ENCODE data around the gene LEFTY2. TPM values are rescaled to one million over a fixed set of nuclear protein-coding genes. Genes with fewer than 3 reads are reported as not detected.
"Not testable (repeated sequence)": the region's sequence is repeated elsewhere in the genome, so short reads cannot be mapped to it uniquely, and the experiment has no call there.

Gene LEFTY2
- total and polyA plus RNA-seq, 4 donors = 0.09 to 0.24 TPM; not detected in 2

- Histone ChIP-seq H3K4me1 (ENCODE audit: control insufficient read depth in 4 of 4, insufficient read depth in 4 of 4, low read length in 3 of 4) (peaks cover 24 to 47% (median 36%) of the 10 kb centered on the region in 4 donors), H3K9me3 (ENCODE audit: control insufficient read depth in 4 of 4, low read length in 3 of 4) (no peaks in the 10 kb centered on the region), H3K27me3 (ENCODE audit: control insufficient read depth in 4 of 4, insufficient read depth in 4 of 4, low read length in 3 of 4) (no peaks in the 10 kb centered on the region), H3K9ac (ENCODE audit: low read depth in 1 of 2, low read length in 2 of 2) (no peak within 1 kb of the TSS), H3K27ac (ENCODE audit: low read depth in 1 of 2, low read length in 2 of 2) (peak within 1 kb of the TSS; percentile 55 to 64), H3K4me3 (ENCODE audit: low read depth in 1 of 3, low read length in 3 of 3) (no peak within 1 kb of the TSS), H3K36me3 (ENCODE audit: control insufficient read depth in 4 of 4, insufficient read depth in 3 of 4, low read depth in 1 of 4, low read length in 3 of 4) (no peaks in the 10 kb centered on the region)
- no peak for DNase-seq (ENCODE audit: low spot score)
- WGBS = 80% methylated on average over 11 of the region's 11 CpGs
- no peak for TF ChIP-seq RAD21 (IDR thresholded peaks at IDR 0.05)
- TF ChIP-seq FOXA2 (IDR thresholded peaks at IDR 0.05) = no peak
- TF ChIP-seq YY1 (IDR thresholded peaks at IDR 0.05) = no peak
- TF ChIP-seq JUND (IDR thresholded peaks at IDR 0.05) = no peak
- TF ChIP-seq EGR1 (IDR thresholded peaks at IDR 0.05; ENCODE audit: low read depth in 2 of 2) = no peak
- TF ChIP-seq SP1 (IDR thresholded peaks at IDR 0.05) = no peak
- TF ChIP-seq TAF1 (conservative IDR thresholded peaks at IDR 0.05) = no peak
- no peak for TF ChIP-seq HNF4A (conservative IDR thresholded peaks at IDR 0.05)
- TF ChIP-seq ZBTB33 (IDR thresholded peaks at IDR 0.05) = no peak
- no peak for TF ChIP-seq HNF4G (IDR thresholded peaks at IDR 0.05)
- TF ChIP-seq NR2F2 (IDR thresholded peaks at IDR 0.05) = no peak
- TF ChIP-seq ATF3 (IDR thresholded peaks at IDR 0.05) = no peak
- TF ChIP-seq RXRA (IDR thresholded peaks at IDR 0.05) = no peak
- TF ChIP-seq FOXA1 (IDR thresholded peaks at IDR 0.05) = no peak
Observed at GRCh38 chr1:225888898-225889601, 52.0 kb downstream of the LEFTY2 start, which contains the start of gene LEFTY1. TSS of gene LEFTY1 (minus strand) at chr1:225889146. CDS start at chr1:225889066, 80 bp downstream.

- Histone ChIP-seq H3K27ac (ENCODE audit: low read depth in 1 of 2, low read length in 2 of 2) (peak overlapping the region in 1 of 2 donors; percentile 20), H3K9ac (ENCODE audit: low read depth in 1 of 2, low read length in 2 of 2) (no peak overlapping the region), H3K9me3 (ENCODE audit: control insufficient read depth in 4 of 4, low read length in 3 of 4) (no peaks in the 10 kb centered on the region), H3K4me1 (ENCODE audit: control insufficient read depth in 4 of 4, insufficient read depth in 4 of 4, low read length in 3 of 4) (peaks cover 24 to 51% (median 40%) of the 10 kb centered on the region in 4 donors), H3K27me3 (ENCODE audit: control insufficient read depth in 4 of 4, insufficient read depth in 4 of 4, low read length in 3 of 4) (no peaks in the 10 kb centered on the region), H3K36me3 (ENCODE audit: control insufficient read depth in 4 of 4, insufficient read depth in 3 of 4, low read depth in 1 of 4, low read length in 3 of 4) (no peaks in the 10 kb centered on the region), H3K4me3 (ENCODE audit: low read depth in 1 of 3, low read length in 3 of 3) (no peak overlapping the region)
- no peak for DNase-seq (ENCODE audit: low spot score)
- TF ChIP-seq REST (IDR thresholded peaks at IDR 0.05) (no peak), RAD21 (IDR thresholded peaks at IDR 0.05) (no peak), SP1 (IDR thresholded peaks at IDR 0.05) (no peak), NR2F2 (IDR thresholded peaks at IDR 0.05) (no peak), TAF1 (conservative IDR thresholded peaks at IDR 0.05) (no peak), CTCF (IDR thresholded peaks at IDR 0.05; ENCODE audit: low read depth, low read length, missing input control) (no peak), HNF4A (conservative IDR thresholded peaks at IDR 0.05) (no peak), ZBTB33 (IDR thresholded peaks at IDR 0.05) (no peak), EGR1 (IDR thresholded peaks at IDR 0.05; ENCODE audit: low read depth in 2 of 2) (no peak)
- 84% methylated on average over 18 of the region's 18 CpGs for WGBS
Observed at GRCh38 chr1:225888289-225888897, 52.6 kb downstream of the LEFTY2 start.

- not testable (repeated sequence) for H3K9ac ChIP-seq (ENCODE audit: low read depth in 1 of 2, low read length in 2 of 2); H3K9me3 ChIP-seq (ENCODE audit: control insufficient read depth in 4 of 4, low read length in 3 of 4); H3K36me3 ChIP-seq (ENCODE audit: control insufficient read depth in 4 of 4, insufficient read depth in 3 of 4, low read depth in 1 of 4, low read length in 3 of 4); H3K4me3 ChIP-seq (ENCODE audit: low read depth in 1 of 3, low read length in 3 of 3); DNase-seq (ENCODE audit: low spot score); H3K27me3 ChIP-seq (ENCODE audit: control insufficient read depth in 4 of 4, insufficient read depth in 4 of 4, low read length in 3 of 4)
- Histone ChIP-seq H3K27ac (ENCODE audit: low read depth in 1 of 2, low read length in 2 of 2) (peak overlapping the region in 1 of 2 donors; percentile 20), H3K4me1 (ENCODE audit: control insufficient read depth in 4 of 4, insufficient read depth in 4 of 4, low read length in 3 of 4) (peaks cover 24 to 57% (median 42%) of the 10 kb centered on the region in 4 donors)
- WGBS = 46% methylated on average over 49 of the region's 56 CpGs
Observed at GRCh38 chr1:225887554-225888288, 53.3 kb downstream of the LEFTY2 start.
